CD4-positive, alpha-beta T cell (primary cell): ENCODE results near the gene ZNF831. TPM values are rescaled to one million over a fixed set of nuclear protein-coding genes. Genes with fewer than 3 reads are reported as not detected.

Source experiments
- ATAC-seq: fragments of 200-7000 bp; cut with Tn5 transposase; one replicate; pipeline ENCODE4 v1.10.0; 2022; ENCODE audit warnings: mild to moderate bottlenecking; ENCODE audit not compliant: poor library complexity
- CTCF ChIA-PET: fragments of 350-600 bp; sonication (Branson Sonifier 250); formaldehyde crosslinking; loops from one replicate; lab custom pipeline; 2021; ENCODE audit warnings: antibody characterized with exemption, inconsistent platforms; lab: Charles Lee
- POLR2A ChIA-PET: fragments of 350-600 bp; sonication (Branson Sonifier 250); formaldehyde crosslinking; loops from one replicate; lab custom pipeline; 2021; ENCODE audit warnings: antibody characterized with exemption, inconsistent platforms; lab: Charles Lee
- DNase-seq, 14 experiments: peaks; one replicate each; pipeline ENCODE4 v3.0.0-alpha.2; 2013 to 2020; ENCODE audit warnings: mixed read lengths in 2 of 14
- H3K27ac ChIP-seq, 2 donors: one replicate each; pipeline versions ENCODE4 v1.5.1 to v1.7.0; 2013; ENCODE audit warnings: low read length in 2 of 2, low read depth in 1 of 2, mild to moderate bottlenecking in 1 of 2
- H3K27me3 ChIP-seq, 2 experiments: 1 replicate in 1 of 2; 2 replicates in 1 of 2; pipeline versions ENCODE4 v1.6.1 to v1.7.0; 2013; ENCODE audit warnings: low read length in 2 of 2, control low read depth in 1 of 2, mild to moderate bottlenecking in 1 of 2, moderate library complexity in 1 of 2; ENCODE audit not compliant: insufficient read depth in 2 of 2, control insufficient read depth in 1 of 2
- H3K36me3 ChIP-seq: one replicate; pipeline ENCODE4 v1.6.1; 2013; ENCODE audit warnings: low read length, control low read depth; ENCODE audit not compliant: insufficient read depth
- H3K4me1 ChIP-seq: one replicate; pipeline ENCODE4 v1.6.1; 2013; ENCODE audit warnings: low read length, control low read depth; ENCODE audit not compliant: insufficient read depth
- H3K4me3 ChIP-seq: one replicate; pipeline ENCODE4 v1.5.1; 2013; ENCODE audit warnings: mild to moderate bottlenecking, low read length, moderate library complexity
- H3K9me3 ChIP-seq, 2 experiments: 1 replicate in 1 of 2; 2 replicates in 1 of 2; pipeline versions ENCODE4 v1.6.1 to v1.7.0; 2013; ENCODE audit warnings: low read length in 2 of 2, mild to moderate bottlenecking in 2 of 2, control low read depth in 1 of 2, moderate library complexity in 1 of 2; ENCODE audit not compliant: control insufficient read depth in 1 of 2, insufficient read depth in 1 of 2
- H3K27ac Mint-ChIP-seq: one replicate; pipeline ENCODE4 v1.8.0; 2020; ENCODE audit warnings: mixed read lengths
- H3K27me3 Mint-ChIP-seq: one replicate; pipeline ENCODE4 v1.8.0; 2021; ENCODE audit warnings: mixed read lengths
- H3K36me3 Mint-ChIP-seq: one replicate; pipeline ENCODE4 v1.8.0; 2021; ENCODE audit warnings: low read depth, mixed read lengths
- H3K4me1 Mint-ChIP-seq: one replicate; pipeline ENCODE4 v1.8.0; 2021; ENCODE audit warnings: low read depth, mixed read lengths
- H3K4me3 Mint-ChIP-seq: one replicate; pipeline ENCODE4 v1.8.0; 2020; ENCODE audit warnings: mild to moderate bottlenecking, mixed read lengths
- H3K9me3 Mint-ChIP-seq: one replicate; pipeline ENCODE4 v1.8.0; 2020; ENCODE audit warnings: mixed read lengths
- CTCF ChIP-seq: fragments of 200-600 bp; IDR thresholded peaks from one replicate; pipeline ENCODE4 v1.8.0; 2022; ENCODE audit warnings: antibody characterized with exemption, mild to moderate bottlenecking
- intact Hi-C, 2 experiments: fragments of 100-400 bp; cut with DNase I in 1 of 2; cut with micrococcal nuclease in 1 of 2; formaldehyde crosslinking; loops; one replicate each; pipeline versions ENCODE4 v1.15.1 to v1.9.0; 2023 to 2025; cut with DNase I, micrococcal nuclease
- total RNA-seq, 174 experiments: library from RNA in 2 of 174; stranded (reverse) in 2 of 174; gene quantifications; one replicate each; pipeline ENCODE4 v1.2.3 and lab custom pipeline; 2021 to 2026

ZNF831 gene
- total RNA-seq, 2 experiments from 2014 or later = 24.9 to 25.9 TPM

GRCh38 chr20:59307270-59307669 is 143.6 kb downstream of the ZNF831 start:
- POLR2A ChIA-PET = no interaction called here
- CTCF ChIA-PET = no interaction called here
- Histone ChIP-seq H3K9me3 (no peaks in the 10 kb centered on the region), H3K27ac (no peak overlapping the region), H3K4me3 (no peak overlapping the region), H3K4me1 (peaks cover 5% of the 10 kb centered on the region), H3K36me3 (no peaks in the 10 kb centered on the region), H3K27me3 (peaks cover 6% of the 10 kb centered on the region in 2 experiments)
- DNase-seq (no peak), ATAC-seq (no peak)
- no peak for TF ChIP-seq CTCF
- peaks cover 22% of the 10 kb centered on the region for H3K27me3 Mint-ChIP-seq
- intact Hi-C loops = no loop called here
- H3K27ac Mint-ChIP-seq = no peak overlapping the region
- H3K9me3 Mint-ChIP-seq = no peaks in the 10 kb centered on the region
- H3K4me3 Mint-ChIP-seq = no peak overlapping the region
- peaks cover 36% of the 10 kb centered on the region for H3K4me1 Mint-ChIP-seq
- H3K36me3 Mint-ChIP-seq = no peaks in the 10 kb centered on the region

Other genes with a start within 250 kb of the ZNF831 start
- gene NELFCD, start 182.6 kb upstream of the ZNF831 start, total RNA-seq = 10 to 100 TPM; 95.7 to 97.0 TPM
- gene CTSZ, start 156.6 kb upstream of the ZNF831 start, total RNA-seq = 10 to 100 TPM; 14.7 to 17.7 TPM
- under 1 TPM; 0.11 to 0.17 TPM for gene TUBB1, start 144.4 kb upstream of the ZNF831 start, total RNA-seq
- 10 to 100 TPM; 51.1 to 53.1 TPM for gene ATP5F1E, start 131.5 kb upstream of the ZNF831 start, total RNA-seq
- gene PRELID3B, start 121.0 kb upstream of the ZNF831 start, total RNA-seq = 10 to 100 TPM; 55.8 to 59.1 TPM
- gene EDN3, start 136.8 kb downstream of the ZNF831 start, total RNA-seq = 1 to 10 TPM; 1.0 to 1.4 TPM